ENCODE results near the gene PPEF2. TPM values are rescaled to one million over a fixed set of nuclear protein-coding genes. Genes with fewer than 3 reads are reported as not detected.
"Not testable (repeated sequence)": the region's sequence is repeated elsewhere in the genome, so short reads cannot be mapped to it uniquely, and the experiment has no call there.

Gene PPEF2
- total RNA-seq, 2 experiments from 2014 or later: 0.10 to 0.12 TPM

DNA sequence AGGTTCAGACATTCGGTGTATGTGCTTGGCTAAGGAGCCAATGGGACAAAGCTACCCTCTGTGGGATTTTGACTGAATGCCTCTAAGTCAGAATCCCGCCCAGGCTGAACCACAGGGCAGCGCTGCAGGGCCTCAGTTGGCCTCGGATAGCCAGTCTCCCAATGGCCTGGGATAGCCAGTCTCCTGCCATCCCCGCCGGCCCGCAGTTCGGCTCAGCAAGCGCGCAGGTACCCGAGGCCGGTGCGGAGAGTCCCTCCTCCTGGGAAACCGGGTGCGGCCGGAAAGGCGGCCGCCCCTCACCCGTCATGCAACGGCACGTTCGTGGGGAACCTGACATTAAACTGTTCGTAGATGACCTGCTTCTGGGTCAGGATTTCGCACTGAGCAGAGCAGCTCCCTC lies 16.1 kb downstream of the PPEF2 start:
- ChIA-PET CTCF (interaction anchor here (1.1 to 1.2 kb wide), 2 partner anchors 10 to 30 kb away, joined by 3 read pairs; no protein-coding TSS in a partner anchor), POLR2A (no interaction called here)
- H3K27ac Mint-ChIP-seq: no peak overlapping the region

GRCh38 chr4:75881476-75881875 lies 20.8 kb downstream of the PPEF2 start:
- no peak for DNase-seq
- H3K4me3 Mint-ChIP-seq: no peak overlapping the region
- CTCF ChIA-PET: interaction anchor here (0.6 to 1.5 kb wide), 2 partner anchors 14 to 23 kb away, joined by 7 read pairs; no protein-coding TSS in a partner anchor
- no peaks in the 10 kb centered on the region for H3K36me3 Mint-ChIP-seq (ENCODE audit: low read depth)
- H3K9me3 Mint-ChIP-seq: no peaks in the 10 kb centered on the region
- POLR2A ChIA-PET: no interaction called here
- H3K4me1 Mint-ChIP-seq: no peaks in the 10 kb centered on the region
- H3K27ac Mint-ChIP-seq: no peak overlapping the region
- H3K27me3 Mint-ChIP-seq: peaks cover 10% of the 10 kb centered on the region

More for the DNA sequence above, 16.1 kb downstream of the PPEF2 start:
- H3K9me3 Mint-ChIP-seq: no peaks in the 10 kb centered on the region
- DNase-seq: no peak
- no peak overlapping the region for H3K4me3 Mint-ChIP-seq
- no peaks in the 10 kb centered on the region for H3K36me3 Mint-ChIP-seq (ENCODE audit: low read depth)
- H3K27me3 Mint-ChIP-seq: no peaks in the 10 kb centered on the region
- no peaks in the 10 kb centered on the region for H3K4me1 Mint-ChIP-seq

GRCh38 chr4:75880278-75880677 lies 22.0 kb downstream of the PPEF2 start:
- ChIA-PET POLR2A (no interaction called here), CTCF (interaction anchor here (0.6 to 1.5 kb wide), 2 partner anchors 15 to 662 kb away, joined by 3 to 7 read pairs; no protein-coding TSS in a partner anchor)
- H3K9me3 Mint-ChIP-seq: no peaks in the 10 kb centered on the region
- no peaks in the 10 kb centered on the region for H3K36me3 Mint-ChIP-seq (ENCODE audit: low read depth)
- DNase-seq: no peak
- H3K4me3 Mint-ChIP-seq: no peak overlapping the region
- H3K4me1 Mint-ChIP-seq: no peaks in the 10 kb centered on the region
- no peak overlapping the region for H3K27ac Mint-ChIP-seq
- H3K27me3 Mint-ChIP-seq: peaks cover 10% of the 10 kb centered on the region

GRCh38 chr4:75878246-75878756 lies 24.0 kb downstream of the PPEF2 start:
- no peaks in the 10 kb centered on the region for H3K4me1 Mint-ChIP-seq
- H3K9me3 Mint-ChIP-seq: no peaks in the 10 kb centered on the region
- DNase-seq: no peak
- H3K36me3 Mint-ChIP-seq (ENCODE audit: low read depth): no peaks in the 10 kb centered on the region
- peaks cover 10% of the 10 kb centered on the region for H3K27me3 Mint-ChIP-seq
- ChIA-PET POLR2A (no interaction called here), CTCF (interaction anchor here (0.5 kb wide), 1 partner anchor 249 kb away, joined by 3 read pairs; no protein-coding TSS in a partner anchor)
- H3K27ac Mint-ChIP-seq: no peak overlapping the region
- H3K4me3 Mint-ChIP-seq: no peak overlapping the region

DNA sequence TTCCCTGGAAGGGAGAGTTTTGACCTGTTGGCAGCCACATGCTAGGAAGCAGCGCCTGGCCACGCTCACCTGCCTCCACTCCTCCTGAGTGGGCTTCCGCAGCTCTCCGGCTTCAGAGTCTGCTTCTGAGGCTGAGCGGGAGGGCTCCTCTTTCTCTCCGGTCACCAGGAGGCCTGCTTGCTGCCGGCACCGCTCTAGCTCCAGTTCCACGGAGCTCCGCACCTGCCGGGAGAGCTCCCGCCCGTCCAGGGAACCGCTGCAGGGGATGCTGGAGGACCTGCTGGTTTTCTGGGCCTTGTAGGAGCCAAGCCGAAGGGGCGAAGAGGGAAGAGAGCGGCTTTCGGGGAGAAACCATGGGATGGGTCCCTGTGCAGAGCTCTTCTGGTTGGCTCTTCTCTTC lies 26.0 kb downstream of the PPEF2 start:
- no peaks in the 10 kb centered on the region for H3K9me3 Mint-ChIP-seq
- no peaks in the 10 kb centered on the region for H3K36me3 Mint-ChIP-seq (ENCODE audit: low read depth)
- POLR2A ChIA-PET: no interaction called here
- H3K4me1 Mint-ChIP-seq: no peaks in the 10 kb centered on the region
- H3K27me3 Mint-ChIP-seq: peaks cover 12% of the 10 kb centered on the region
- no peak overlapping the region for H3K27ac Mint-ChIP-seq
- DNase-seq: no peak
- no peak overlapping the region for H3K4me3 Mint-ChIP-seq
- CTCF ChIA-PET: interaction anchor here (1.1 kb wide), 1 partner anchor 16 kb away, joined by 3 read pairs; no protein-coding TSS in a partner anchor

DNA sequence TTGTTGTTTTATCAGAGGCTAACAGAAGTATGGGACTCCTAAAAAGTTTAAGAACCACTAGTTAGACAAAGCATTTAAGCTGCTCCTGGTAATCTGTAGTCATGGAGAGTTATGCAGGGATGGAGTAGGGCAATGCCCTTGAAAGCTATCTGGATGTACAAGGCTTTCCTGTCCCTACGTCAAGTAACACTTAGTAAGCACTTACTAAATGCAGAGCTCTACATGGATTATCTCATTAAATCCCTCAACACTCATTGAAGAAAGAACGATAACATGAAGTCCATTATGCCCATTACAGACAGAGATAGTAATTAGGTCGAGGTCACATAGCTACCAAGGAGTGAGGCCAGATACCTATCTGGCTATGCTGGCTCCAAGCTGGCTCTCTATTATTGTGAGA lies 33.2 kb downstream of the PPEF2 start:
- Mint-ChIP-seq H3K27me3 (peaks cover 5% of the 10 kb centered on the region), H3K4me3 (no peak overlapping the region), H3K9me3 (no peaks in the 10 kb centered on the region), H3K36me3 (ENCODE audit: low read depth) (no peaks in the 10 kb centered on the region), H3K4me1 (no peaks in the 10 kb centered on the region), H3K27ac (no peak overlapping the region)
- no peak for DNase-seq
- POLR2A ChIA-PET: no interaction called here
- CTCF ChIA-PET: interaction anchor here (0.7 to 1.0 kb wide), 2 partner anchors 29 to 337 kb away, joined by 3 read pairs; no protein-coding TSS in a partner anchor

GRCh38 chr4:75867130-75867529 lies 35.1 kb downstream of the PPEF2 start:
- no peaks in the 10 kb centered on the region for H3K9me3 Mint-ChIP-seq
- H3K36me3 Mint-ChIP-seq (ENCODE audit: low read depth): no peaks in the 10 kb centered on the region
- no peak for DNase-seq
- H3K4me3 Mint-ChIP-seq: no peak overlapping the region
- peaks cover 5% of the 10 kb centered on the region for H3K27me3 Mint-ChIP-seq
- no peaks in the 10 kb centered on the region for H3K4me1 Mint-ChIP-seq
- ChIA-PET CTCF (interaction anchor here (1.4 kb wide), 1 partner anchor 11 kb away, joined by 3 read pairs; no protein-coding TSS in a partner anchor), POLR2A (no interaction called here)
- no peak overlapping the region for H3K27ac Mint-ChIP-seq

DNA sequence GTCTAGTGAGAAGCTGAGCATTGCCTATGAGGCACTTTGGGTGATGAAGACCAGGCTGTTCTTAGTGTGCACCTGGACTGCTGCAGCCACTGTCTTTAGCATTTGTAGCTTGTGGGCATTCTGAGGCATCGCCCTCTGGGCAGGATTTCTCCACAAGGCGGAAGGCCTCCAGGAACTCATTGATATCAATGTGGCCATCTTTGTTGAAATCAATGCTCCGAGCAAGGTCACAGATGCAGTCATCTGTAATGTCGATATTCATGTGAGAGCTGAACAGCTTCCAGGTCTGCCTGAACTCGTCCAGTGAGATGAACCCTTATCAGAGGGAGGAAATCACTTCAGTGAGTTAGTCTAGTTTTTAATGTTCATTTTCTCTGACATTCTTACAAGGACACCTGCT lies 41.6 kb downstream of the PPEF2 start:
- Mint-ChIP-seq H3K9me3 (no peaks in the 10 kb centered on the region), H3K27me3 (peaks cover 2% of the 10 kb centered on the region), H3K36me3 (ENCODE audit: low read depth) (no peaks in the 10 kb centered on the region), H3K27ac (no peak overlapping the region), H3K4me1 (no peaks in the 10 kb centered on the region), H3K4me3 (no peak overlapping the region)
- POLR2A ChIA-PET: no interaction called here
- DNase-seq: no peak
- CTCF ChIA-PET: interaction anchor here (0.8 kb wide), 2 partner anchors 15 to 44 kb away, joined by 3 read pairs; no protein-coding TSS in a partner anchor

DNA sequence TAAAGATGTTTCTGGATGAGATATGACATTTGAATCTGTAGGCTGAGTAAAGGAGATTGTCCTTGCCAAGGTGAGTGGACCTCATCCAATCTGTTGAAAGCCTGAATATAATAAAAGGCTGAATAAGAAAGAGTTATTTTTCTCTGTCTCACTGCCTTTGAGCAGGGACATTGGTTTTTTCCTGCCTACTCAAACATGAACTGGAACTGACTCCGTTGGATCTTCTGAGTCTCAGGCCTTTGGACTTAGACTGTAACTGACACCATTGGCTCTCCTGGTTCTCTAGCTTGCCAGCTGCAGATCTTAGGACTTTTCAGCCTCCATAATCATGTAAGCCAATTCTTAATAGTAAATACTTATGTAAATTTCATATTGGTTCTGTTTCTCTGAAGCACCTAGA lies 43.5 kb downstream of the PPEF2 start:
- Mint-ChIP-seq H3K9me3 (no peaks in the 10 kb centered on the region), H3K27me3 (peaks cover 5% of the 10 kb centered on the region), H3K4me3 (no peak overlapping the region), H3K36me3 (ENCODE audit: low read depth) (no peaks in the 10 kb centered on the region), H3K4me1 (no peaks in the 10 kb centered on the region), H3K27ac (no peak overlapping the region)
- POLR2A ChIA-PET: no interaction called here
- CTCF ChIA-PET: no interaction called here
- no peak for DNase-seq

GRCh38 chr4:75849461-75849860 lies 52.8 kb downstream of the PPEF2 start:
- DNase-seq: no peak
- CTCF ChIA-PET: no interaction called here
- no peak overlapping the region for H3K27ac Mint-ChIP-seq
- H3K9me3 Mint-ChIP-seq: no peaks in the 10 kb centered on the region
- H3K4me3 Mint-ChIP-seq: no peak overlapping the region
- H3K4me1 Mint-ChIP-seq: peaks cover 16% of the 10 kb centered on the region
- H3K36me3 Mint-ChIP-seq (ENCODE audit: low read depth): no peaks in the 10 kb centered on the region
- peaks cover 6% of the 10 kb centered on the region for H3K27me3 Mint-ChIP-seq
- POLR2A ChIA-PET: no interaction called here

DNA sequence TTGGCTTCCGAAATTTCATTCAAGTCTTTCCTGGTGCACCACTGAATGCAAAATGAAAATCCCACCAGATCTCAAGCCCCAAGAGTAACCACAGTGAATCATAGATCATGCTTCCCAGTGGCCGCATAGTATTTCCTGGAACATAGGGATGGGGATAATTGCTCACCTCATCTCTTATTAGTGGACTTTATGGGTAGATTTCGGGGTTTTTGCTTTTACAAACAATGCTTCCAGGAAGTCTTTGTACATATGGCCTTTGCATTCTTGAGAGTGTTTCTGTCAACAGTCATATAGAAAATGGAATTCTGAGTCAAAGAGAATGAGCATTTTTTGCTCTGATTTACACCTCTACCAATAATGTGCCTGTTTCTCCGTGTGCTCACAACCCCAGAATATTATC lies 53.4 kb downstream of the PPEF2 start:
- ChIA-PET CTCF (interaction anchor here (1.2 to 1.4 kb wide), 4 partner anchors 46 to 282 kb away, joined by 3 to 9 read pairs (median 6); no protein-coding TSS in a partner anchor), POLR2A (no interaction called here)
- no peak overlapping the region for H3K4me3 Mint-ChIP-seq
- H3K9me3 Mint-ChIP-seq: no peaks in the 10 kb centered on the region
- H3K36me3 Mint-ChIP-seq (ENCODE audit: low read depth): no peaks in the 10 kb centered on the region
- H3K27me3 Mint-ChIP-seq: peaks cover 5% of the 10 kb centered on the region
- H3K4me1 Mint-ChIP-seq: peaks cover 20% of the 10 kb centered on the region
- H3K27ac Mint-ChIP-seq: no peak overlapping the region
- DNase-seq: no peak

DNA sequence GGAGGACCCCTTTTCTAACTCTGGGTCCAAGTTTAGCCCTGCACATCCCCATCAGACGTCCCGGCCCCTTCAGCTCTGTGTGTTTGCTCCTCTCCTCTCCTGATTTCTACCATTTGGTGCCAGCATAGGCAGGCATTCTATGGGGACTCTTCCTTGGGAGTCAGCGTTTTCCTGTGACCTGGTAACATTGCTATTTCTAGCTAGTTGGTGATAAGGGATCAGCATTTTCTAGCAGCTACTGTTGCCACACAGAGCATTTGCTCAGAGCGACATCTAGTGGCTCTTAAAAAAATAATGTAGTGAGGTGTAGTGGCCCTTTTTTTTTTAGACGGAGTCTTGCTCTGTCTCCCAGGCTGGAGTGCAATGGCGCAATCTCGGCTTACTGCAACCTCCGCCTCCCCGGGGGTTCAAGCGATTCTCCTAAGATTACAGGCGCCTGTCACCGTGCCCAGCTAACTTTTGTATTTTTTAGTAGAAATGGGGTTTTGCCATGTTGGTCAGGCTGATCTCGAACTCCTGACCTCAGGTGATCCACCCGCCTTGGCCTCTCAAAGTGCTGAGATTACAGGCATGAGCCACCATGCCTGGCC lies 54.0 kb downstream of the PPEF2 start:
- H3K36me3 Mint-ChIP-seq (ENCODE audit: low read depth); H3K4me3 Mint-ChIP-seq; H3K9me3 Mint-ChIP-seq; H3K27me3 Mint-ChIP-seq; H3K27ac Mint-ChIP-seq; POLR2A ChIA-PET: not testable (repeated sequence)
- DNase-seq: peak; percentile 49
- CTCF ChIA-PET: interaction anchor here (0.6 to 1.4 kb wide), 13 partner anchors 9 to 427 kb away, joined by 3 to 9 read pairs (median 3); no protein-coding TSS in a partner anchor
- peaks cover 20% of the 10 kb centered on the region for H3K4me1 Mint-ChIP-seq

GRCh38 chr4:75845992-75846391 lies 56.3 kb downstream of the PPEF2 start:
- peaks cover 20% of the 10 kb centered on the region for H3K4me1 Mint-ChIP-seq
- H3K9me3 Mint-ChIP-seq: no peaks in the 10 kb centered on the region
- H3K27ac Mint-ChIP-seq: no peak overlapping the region
- H3K27me3 Mint-ChIP-seq: no peaks in the 10 kb centered on the region
- H3K36me3 Mint-ChIP-seq (ENCODE audit: low read depth): no peaks in the 10 kb centered on the region
- ChIA-PET CTCF (no interaction called here), POLR2A (no interaction called here)
- H3K4me3 Mint-ChIP-seq: no peak overlapping the region
- no peak for DNase-seq

All from activated CD4-positive, alpha-beta T cell treated with anti-CD3 and anti-CD28 coated beads, Interleukin-2, amount 10 ng/mL, durations not matched to agents 7 days and 5 days (primary cell).